GM18505 (cell line): Measurements from ENCODE around the gene SCRN1.

Experiments
- ATAC-seq: cut with Tn5 transposase; IDR thresholded peaks from one replicate; pipeline ENCODE4 v1.9.1; 2021; ENCODE audit not compliant: unreplicated experiment
- POLR2A ChIP-seq: IDR thresholded peaks from 4 replicates; pipeline ENCODE4 v1.6.1; 2011; ENCODE audit warnings: borderline replicate concordance; ENCODE audit not compliant: insufficient read depth, insufficient read length; ENCODE audit errors: extremely low read depth

Gene SCRN1

GRCh38 chr7:30026229-30027064 lies 36.8 kb upstream of the SCRN1 start, which contains the start of gene FKBP14:
Gene FKBP14 (minus strand): TSS chr7:30026702. CDS start chr7:30026508, 194 bp downstream.
- ATAC-seq = peak; percentile 71
- TF ChIP-seq POLR2A = peak; percentile 70

GRCh38 chr7:30023524-30023923 lies 33.9 kb upstream of the SCRN1 start:
- no peak for ATAC-seq

GRCh38 chr7:30022991-30023390 lies 33.4 kb upstream of the SCRN1 start:
- TF ChIP-seq POLR2A = no peak

More at GRCh38 chr7:30023524-30023923, 33.9 kb upstream of the SCRN1 start:
- TF ChIP-seq POLR2A = no peak

GRCh38 chr7:30020535-30020934 lies 30.9 kb upstream of the SCRN1 start:
- ATAC-seq = no peak
- no peak for TF ChIP-seq POLR2A

More at GRCh38 chr7:30022991-30023390, 33.4 kb upstream of the SCRN1 start:
- ATAC-seq = no peak

GRCh38 chr7:30019960-30020359 lies 30.4 kb upstream of the SCRN1 start:
- ATAC-seq = no peak
- no peak for TF ChIP-seq POLR2A

GRCh38 chr7:30019387-30019786 lies 29.8 kb upstream of the SCRN1 start:
- no peak for TF ChIP-seq POLR2A
- ATAC-seq = no peak

- ATAC-seq = no peak
- no peak for TF ChIP-seq POLR2A
Observed at GRCh38 chr7:30018451-30018850, 28.9 kb upstream of the SCRN1 start.

- no peak for TF ChIP-seq POLR2A
- no peak for ATAC-seq
Observed at GRCh38 chr7:30012757-30013156, 23.2 kb upstream of the SCRN1 start.

- TF ChIP-seq POLR2A = no peak
- ATAC-seq = no peak
Observed at GRCh38 chr7:30010021-30010420, 20.4 kb upstream of the SCRN1 start.

- TF ChIP-seq POLR2A = no peak
- no peak for ATAC-seq
Observed at GRCh38 chr7:30005464-30005863, 15.9 kb upstream of the SCRN1 start.

- ATAC-seq = no peak
- no peak for TF ChIP-seq POLR2A
Observed at GRCh38 chr7:30003098-30003497, 13.5 kb upstream of the SCRN1 start.

GRCh38 chr7:30001998-30002397 lies 12.4 kb upstream of the SCRN1 start:
- TF ChIP-seq POLR2A = no peak
- no peak for ATAC-seq

GRCh38 chr7:29998489-29998888 lies 8.9 kb upstream of the SCRN1 start:
- no peak for TF ChIP-seq POLR2A
- no peak for ATAC-seq

GRCh38 chr7:29996321-29996720 lies 6.7 kb upstream of the SCRN1 start:
- no peak for ATAC-seq
- no peak for TF ChIP-seq POLR2A
